B cell (primary cell): Measurements from ENCODE around the gene TEX28. TPM values are rescaled to one million over a fixed set of nuclear protein-coding genes. Genes with fewer than 3 reads are reported as not detected.

Source experiments
- ATAC-seq: fragments of 200-7000 bp; cut with Tn5 transposase; one replicate; pipeline ENCODE4 v1.10.0; 2021; ENCODE audit warnings: low read depth, mild to moderate bottlenecking, moderate number of reproducible peaks, moderate library complexity
- CTCF ChIA-PET: fragments of 350-600 bp; sonication (Branson Sonifier 250); formaldehyde crosslinking; loops from one replicate; lab custom pipeline; 2021; ENCODE audit warnings: antibody characterized with exemption, inconsistent platforms; lab: Charles Lee
- POLR2A ChIA-PET: fragments of 350-600 bp; sonication (Branson Sonifier 250); formaldehyde crosslinking; loops from one replicate; lab custom pipeline; 2021; ENCODE audit warnings: antibody characterized with exemption; lab: Charles Lee
- DNase-seq: peaks from one replicate; pipeline ENCODE4 v3.0.0; 2013
- H2AFZ ChIP-seq: 2 replicates; pipeline ENCODE4 v1.6.1; 2012; ENCODE audit warnings: mild to moderate bottlenecking, low read depth, low read length; ENCODE audit not compliant: insufficient read depth, poor library complexity, severe bottlenecking
- H3K27ac ChIP-seq, 2 donors: 1 replicate in 1 of 2; 2 replicates in 1 of 2; pipeline ENCODE4 v1.5.1; 2012 to 2013; ENCODE audit warnings: low read length in 2 of 2, mild to moderate bottlenecking in 2 of 2, moderate library complexity in 1 of 2
- H3K27me3 ChIP-seq, 4 experiments: fragments of 200-600 bp in 1 of 4; sonication (generic) in 1 of 4; replicated peaks in 1 of 4; 1 replicate in 2 of 4; 2 replicates in 2 of 4; pipeline versions ENCODE4 v1.6.1 to v1.7.0; 2013 to 2016; ENCODE audit warnings: low read length in 3 of 4, mild to moderate bottlenecking in 2 of 4, mixed read lengths in 1 of 4, moderate library complexity in 1 of 4; ENCODE audit not compliant: insufficient read depth in 4 of 4, control insufficient read depth in 3 of 4; ENCODE audit errors: control extremely low read depth in 1 of 4
- H3K36me3 ChIP-seq, 2 experiments: replicated peaks in 1 of 2; 1 replicate in 1 of 2; 2 replicates in 1 of 2; pipeline versions ENCODE4 v1.6.1 to v1.7.1; 2013; ENCODE audit warnings: low read length in 1 of 2; ENCODE audit not compliant: insufficient read depth in 2 of 2, control insufficient read depth in 1 of 2; ENCODE audit errors: control extremely low read depth in 1 of 2, extremely low read depth in 1 of 2
- H3K4me1 ChIP-seq, 2 donors: fragments of 200-600 bp in 1 of 2; sonication (generic) in 1 of 2; 1 replicate in 1 of 2; 2 replicates in 1 of 2; pipeline versions ENCODE4 v1.5.1 to v1.6.1; 2013 to 2017; ENCODE audit warnings: low read length in 2 of 2; ENCODE audit not compliant: control insufficient read depth in 2 of 2, insufficient read depth in 2 of 2
- H3K4me2 ChIP-seq: replicated peaks from 2 replicates; pipeline ENCODE3; 2012; ENCODE audit warnings: mild to moderate bottlenecking, low read depth, low read length; ENCODE audit not compliant: poor library complexity, severe bottlenecking
- H3K4me3 ChIP-seq, 5 experiments: fragments of 200-600 bp in 1 of 5; sonication (generic) in 1 of 5; 1 replicate in 3 of 5; 2 replicates in 2 of 5; pipeline versions ENCODE4 v1.5.1 to v1.7.0; 2011 to 2016; ENCODE audit warnings: low read length in 4 of 5, mild to moderate bottlenecking in 4 of 5, low read depth in 2 of 5, control low read depth in 1 of 5, moderate library complexity in 1 of 5; ENCODE audit not compliant: insufficient read depth in 1 of 5; ENCODE audit errors: control extremely low read depth in 1 of 5, extremely low read depth in 1 of 5
- H3K79me2 ChIP-seq: fragments of 200-600 bp; sonication (generic); one replicate; pipeline ENCODE4 v1.6.0; 2016; ENCODE audit warnings: low read length; ENCODE audit not compliant: control insufficient read depth, insufficient read depth
- H3K9ac ChIP-seq: fragments of 200-600 bp; sonication (generic); 2 replicates; pipeline ENCODE4 v1.6.1; 2017; ENCODE audit warnings: mild to moderate bottlenecking, low read length, moderate library complexity
- H3K9me3 ChIP-seq, 3 donors: one replicate each; pipeline versions ENCODE4 v1.6.1 to v1.7.1; 2013; ENCODE audit warnings: low read length in 2 of 3; ENCODE audit not compliant: control insufficient read depth in 2 of 3, insufficient read depth in 1 of 3; ENCODE audit errors: control extremely low read depth in 1 of 3
- H4K20me1 ChIP-seq: 2 replicates; pipeline ENCODE4 v1.6.0; 2012; ENCODE audit warnings: mild to moderate bottlenecking, low read length; ENCODE audit not compliant: insufficient read depth, control insufficient read depth, poor library complexity, severe bottlenecking
- H3K27ac Mint-ChIP-seq: one replicate; pipeline ENCODE4 v1.8.0; 2021; ENCODE audit warnings: mixed read lengths
- H3K27me3 Mint-ChIP-seq: one replicate; pipeline ENCODE4 v1.8.0; 2021; ENCODE audit warnings: mixed read lengths
- H3K4me1 Mint-ChIP-seq: one replicate; pipeline ENCODE4 v1.8.0; 2021; ENCODE audit warnings: mixed read lengths
- H3K4me3 Mint-ChIP-seq: one replicate; pipeline ENCODE4 v1.8.0; 2021; ENCODE audit warnings: mixed read lengths
- H3K9me3 Mint-ChIP-seq: one replicate; pipeline ENCODE4 v1.8.0; 2022; ENCODE audit warnings: mixed read lengths; ENCODE audit not compliant: insufficient read depth
- CTCF ChIP-seq: fragments of 200-600 bp; IDR thresholded peaks from one replicate; pipeline ENCODE4 v1.8.0; 2022; ENCODE audit warnings: antibody characterized with exemption, mild to moderate bottlenecking
- EZH2 ChIP-seq: IDR thresholded peaks from 2 replicates; pipeline ENCODE4 v1.6.1; 2012; ENCODE audit warnings: borderline replicate concordance, low read depth, mild to moderate bottlenecking, moderate library complexity, low read length; ENCODE audit not compliant: insufficient read depth, poor library complexity, severe bottlenecking
- WGBS: methylation state at CpG from one replicate; pipeline ENCODE4 v1.1.5; 2013; ENCODE audit warnings: missing lambda C conversion rate; ENCODE audit not compliant: insufficient coverage; 5-methylcytosine and 5-hydroxymethylcytosine counted together
- intact Hi-C: fragments of 100-400 bp; cut with micrococcal nuclease; formaldehyde crosslinking; loops from one replicate; pipeline ENCODE4 v1.10.0; 2022
- polyA plus RNA-seq: library from polyadenylated mRNA; depleted of rRNA; stranded (reverse); fragments of >200 nt; gene quantifications from 2 replicates; pipeline ENCODE4 v1.2.3, GENCODE V29; 2012
- total RNA-seq, 2 donors: library from RNA; stranded (reverse); fragments of 120-200 nt in 1 of 2; gene quantifications; 1 replicate in 1 of 2; 2 replicates in 1 of 2; pipeline versions ENCODE4 v1.2.3 to v1.2.4, GENCODE V29; 2013 to 2022

The TEX28 gene
- total and polyA plus RNA-seq, 2 donors (not counting 1 experiment from before 2014, with no cell fraction given): not detected

- ChIA-PET POLR2A (no interaction called here), CTCF (no interaction called here)
- intact Hi-C loops: no loop called here
- H3K36me3 ChIP-seq: no peaks in the 10 kb centered on the region
- peaks cover 48% of the 10 kb centered on the region for H3K4me1 Mint-ChIP-seq
- H3K9me3 ChIP-seq: no peaks in the 10 kb centered on the region
- H3K27ac Mint-ChIP-seq: peak overlapping the region; percentile 34
- TF ChIP-seq EZH2 (no peak), CTCF (no peak)
- DNase-seq (peak; percentile 18), ATAC-seq (no peak)
- no peaks in the 10 kb centered on the region for H3K27me3 Mint-ChIP-seq
- H3K79me2 ChIP-seq: no peaks in the 10 kb centered on the region
- H4K20me1 ChIP-seq: no peaks in the 10 kb centered on the region
- no peak overlapping the region for H3K27ac ChIP-seq
- H3K4me3 Mint-ChIP-seq: peak overlapping the region; percentile 37
- no peak overlapping the region for H2AFZ ChIP-seq
- no peak overlapping the region for H3K4me3 ChIP-seq
- no peaks in the 10 kb centered on the region for H3K9me3 Mint-ChIP-seq
- H3K9ac ChIP-seq: no peak overlapping the region
- 71% methylated on average over 8 of the region's 10 CpGs for WGBS
- no peaks in the 10 kb centered on the region for H3K27me3 ChIP-seq
- peak overlapping the region; percentile 3 for H3K4me2 ChIP-seq
- H3K4me1 ChIP-seq: peaks cover 17 to 33% of the 10 kb centered on the region in 2 donors
These were observed 26.7 kb upstream of the TEX28 start for GRCh38 chrX:154321594-154321993.

- Mint-ChIP-seq H3K9me3 (no peaks in the 10 kb centered on the region), H3K27ac (peak overlapping the region; percentile 26), H3K27me3 (no peaks in the 10 kb centered on the region), H3K4me1 (peaks cover 44% of the 10 kb centered on the region), H3K4me3 (peak overlapping the region; percentile 37)
- no peak overlapping the region for H2AFZ ChIP-seq
- DNase-seq: peak; percentile 29
- intact Hi-C loops: no loop called here
- H4K20me1 ChIP-seq: no peaks in the 10 kb centered on the region
- H3K27ac ChIP-seq: no peak overlapping the region
- no peaks in the 10 kb centered on the region for H3K36me3 ChIP-seq
- WGBS: no CpG with 5 or more reads among the region's 7 CpGs
- no peak for TF ChIP-seq CTCF
- TF ChIP-seq EZH2: no peak
- no peaks in the 10 kb centered on the region for H3K9me3 ChIP-seq
- no peak for ATAC-seq
- H3K79me2 ChIP-seq: no peaks in the 10 kb centered on the region
- peak overlapping the region; percentile 2 for H3K4me2 ChIP-seq
- H3K4me1 ChIP-seq: peaks cover 13 to 28% of the 10 kb centered on the region in 2 donors
- ChIA-PET POLR2A (no interaction called here), CTCF (no interaction called here)
- no peaks in the 10 kb centered on the region for H3K27me3 ChIP-seq
- no peak overlapping the region for H3K9ac ChIP-seq
- H3K4me3 ChIP-seq: no peak overlapping the region
These were observed 26.2 kb upstream of the TEX28 start for GRCh38 chrX:154321152-154321551.
